Suprapubic skin (tissue), 4 donors: ENCODE data around the gene RBKS. TPM values are rescaled to one million over a fixed set of nuclear protein-coding genes. Genes with fewer than 3 reads are reported as not detected.

ENCODE experiments used
- DNase-seq, 2 donors: peaks; one replicate each; pipeline ENCODE4 v3.0.0-alpha.2; 2019; ENCODE audit warnings: low spot score in 2 of 2
- H3K27ac ChIP-seq: fragments of 200-600 bp; sonication (generic); one replicate; pipeline ENCODE4 v1.5.1; 2019
- H3K27me3 ChIP-seq: fragments of 200-600 bp; sonication (generic); one replicate; pipeline ENCODE4 v1.5.1; 2019
- H3K36me3 ChIP-seq: fragments of 200-600 bp; sonication (generic); one replicate; pipeline ENCODE4 v1.5.1; 2019
- H3K4me1 ChIP-seq: fragments of 200-600 bp; sonication (generic); one replicate; pipeline ENCODE4 v1.5.1; 2019
- H3K4me3 ChIP-seq: fragments of 200-600 bp; sonication (generic); one replicate; pipeline ENCODE4 v1.5.1; 2019; ENCODE audit warnings: mild to moderate bottlenecking
- H3K9me3 ChIP-seq: fragments of 200-600 bp; sonication (generic); one replicate; pipeline ENCODE4 v1.5.1; 2019
- CTCF ChIP-seq, 2 donors: fragments of 200-600 bp in 1 of 2; fragments of 450-650 bp in 1 of 2; sonication (generic) in 1 of 2; IDR thresholded peaks; one replicate each; pipeline ENCODE4 v1.5.1; 2016 to 2019; ENCODE audit warnings: antibody characterized with exemption in 2 of 2, mild to moderate bottlenecking in 1 of 2, moderate library complexity in 1 of 2
- EP300 ChIP-seq: sonication (generic); formaldehyde crosslinking; IDR thresholded peaks from one replicate; pipeline ENCODE4 v1.6.1; 2017; ENCODE audit warnings: antibody characterized with exemption
- POLR2A ChIP-seq, 2 donors: fragments of 450-650 bp; IDR thresholded peaks; one replicate each; pipeline ENCODE4 v1.6.1; 2017; ENCODE audit warnings: antibody characterized with exemption in 2 of 2, mild to moderate bottlenecking in 2 of 2, moderate library complexity in 2 of 2
- POLR2AphosphoS5 ChIP-seq, 3 donors: sonication (generic); formaldehyde crosslinking; IDR thresholded peaks; one replicate each; pipeline ENCODE4 v1.6.1; 2017; ENCODE audit warnings: antibody characterized with exemption in 3 of 3
- WGBS: methylation state at CpG from one replicate; pipeline ENCODE4 v1.1.5; 2018; 5-methylcytosine and 5-hydroxymethylcytosine counted together
- total RNA-seq, 4 donors: library from RNA; depleted of rRNA; stranded (reverse); fragments of >200 nt; gene quantifications; one replicate each; pipeline ENCODE4 v1.1.0, GENCODE V29; 2016

The RBKS gene
- total RNA-seq, 4 donors from 2014 or later: 1.0 to 2.2 (median 1.5) TPM

GRCh38 chr2:27916293-27916995 lies 26.3 kb upstream of the RBKS start:
- TF ChIP-seq POLR2AphosphoS5 (IDR thresholded peaks at IDR 0.05): no peak
- TF ChIP-seq CTCF (IDR thresholded peaks at IDR 0.05): no peak
- no peak for TF ChIP-seq POLR2A (IDR thresholded peaks at IDR 0.05)
- no peak for TF ChIP-seq EP300
- H3K36me3 ChIP-seq: no peaks in the 10 kb centered on the region
- DNase-seq: no peak
- H3K27ac ChIP-seq: peak overlapping the region; percentile 57
- H3K27me3 ChIP-seq: no peaks in the 10 kb centered on the region
- peaks cover 36% of the 10 kb centered on the region for H3K4me1 ChIP-seq
- H3K9me3 ChIP-seq: no peaks in the 10 kb centered on the region
- WGBS: 80% methylated on average over 1 of the region's 1 CpG
- no peak overlapping the region for H3K4me3 ChIP-seq

- H3K36me3 ChIP-seq: no peaks in the 10 kb centered on the region
- no peaks in the 10 kb centered on the region for H3K27me3 ChIP-seq
- no peak for DNase-seq
- H3K4me1 ChIP-seq: peaks cover 36% of the 10 kb centered on the region
- no peaks in the 10 kb centered on the region for H3K9me3 ChIP-seq
- no peak overlapping the region for H3K4me3 ChIP-seq
- TF ChIP-seq EP300 (no peak), POLR2A (IDR thresholded peaks at IDR 0.05) (no peak), CTCF (IDR thresholded peaks at IDR 0.05) (no peak), POLR2AphosphoS5 (IDR thresholded peaks at IDR 0.05) (no peak)
- H3K27ac ChIP-seq: peak overlapping the region; percentile 57
Measured at GRCh38 chr2:27915874-27916273, 25.7 kb upstream of the RBKS start.

DNA sequence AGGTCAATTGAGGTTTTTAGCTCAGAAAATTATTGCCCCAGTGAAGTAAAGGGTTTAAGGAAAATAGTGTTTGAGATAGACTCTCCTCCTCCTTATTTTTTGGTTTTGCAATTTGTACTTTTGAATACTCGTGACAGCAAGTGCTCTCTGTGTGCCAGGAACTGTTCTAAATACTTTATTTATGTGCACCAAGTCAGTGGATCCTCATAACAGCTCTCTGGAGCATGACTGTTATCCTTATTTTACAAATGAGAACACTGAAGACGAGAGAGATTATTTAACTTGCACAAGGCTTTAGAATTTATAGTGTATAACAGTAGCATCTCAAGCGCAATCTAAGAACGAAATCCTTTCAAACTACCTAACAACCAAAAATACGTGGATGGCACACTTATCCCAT lies 25.0 kb upstream of the RBKS start:
- no peaks in the 10 kb centered on the region for H3K36me3 ChIP-seq
- H3K27me3 ChIP-seq: no peaks in the 10 kb centered on the region
- TF ChIP-seq POLR2AphosphoS5 (IDR thresholded peaks at IDR 0.05): peak in 1 of 3 donors; percentile 19
- TF ChIP-seq POLR2A (IDR thresholded peaks at IDR 0.05): no peak
- no peak for TF ChIP-seq CTCF (IDR thresholded peaks at IDR 0.05)
- TF ChIP-seq EP300: no peak
- no peaks in the 10 kb centered on the region for H3K9me3 ChIP-seq
- peaks cover 34% of the 10 kb centered on the region for H3K4me1 ChIP-seq
- H3K27ac ChIP-seq: peak overlapping the region; percentile 59
- H3K4me3 ChIP-seq: no peak overlapping the region
- 42% methylated on average over 5 of the region's 5 CpGs for WGBS
- no peak for DNase-seq

DNA sequence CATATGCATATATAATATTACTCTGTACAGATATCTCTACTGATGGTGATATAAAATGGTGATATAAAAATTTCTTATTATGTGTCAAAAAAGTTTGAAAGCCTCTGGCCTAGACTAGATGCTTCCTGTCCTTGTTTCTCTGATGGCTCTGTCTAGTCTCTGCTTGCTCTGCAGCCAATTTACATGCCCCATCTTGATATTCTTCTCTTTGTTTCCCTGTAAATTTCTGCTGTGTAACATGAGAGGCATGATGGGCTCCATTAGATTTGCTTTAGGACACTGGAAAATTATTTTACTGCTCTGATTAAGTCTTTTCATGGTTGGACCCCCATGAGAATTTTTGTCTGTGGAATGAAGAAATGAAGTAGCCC lies 24.6 kb upstream of the RBKS start:
- H3K27ac ChIP-seq: peak overlapping the region; percentile 59
- no peak overlapping the region for H3K4me3 ChIP-seq
- H3K36me3 ChIP-seq: no peaks in the 10 kb centered on the region
- TF ChIP-seq POLR2A (IDR thresholded peaks at IDR 0.05): no peak
- no peak for TF ChIP-seq EP300
- no peak for TF ChIP-seq POLR2AphosphoS5 (IDR thresholded peaks at IDR 0.05)
- no peak for TF ChIP-seq CTCF (IDR thresholded peaks at IDR 0.05)
- no peaks in the 10 kb centered on the region for H3K9me3 ChIP-seq
- no peaks in the 10 kb centered on the region for H3K27me3 ChIP-seq
- DNase-seq: no peak
- peaks cover 30% of the 10 kb centered on the region for H3K4me1 ChIP-seq

DNA sequence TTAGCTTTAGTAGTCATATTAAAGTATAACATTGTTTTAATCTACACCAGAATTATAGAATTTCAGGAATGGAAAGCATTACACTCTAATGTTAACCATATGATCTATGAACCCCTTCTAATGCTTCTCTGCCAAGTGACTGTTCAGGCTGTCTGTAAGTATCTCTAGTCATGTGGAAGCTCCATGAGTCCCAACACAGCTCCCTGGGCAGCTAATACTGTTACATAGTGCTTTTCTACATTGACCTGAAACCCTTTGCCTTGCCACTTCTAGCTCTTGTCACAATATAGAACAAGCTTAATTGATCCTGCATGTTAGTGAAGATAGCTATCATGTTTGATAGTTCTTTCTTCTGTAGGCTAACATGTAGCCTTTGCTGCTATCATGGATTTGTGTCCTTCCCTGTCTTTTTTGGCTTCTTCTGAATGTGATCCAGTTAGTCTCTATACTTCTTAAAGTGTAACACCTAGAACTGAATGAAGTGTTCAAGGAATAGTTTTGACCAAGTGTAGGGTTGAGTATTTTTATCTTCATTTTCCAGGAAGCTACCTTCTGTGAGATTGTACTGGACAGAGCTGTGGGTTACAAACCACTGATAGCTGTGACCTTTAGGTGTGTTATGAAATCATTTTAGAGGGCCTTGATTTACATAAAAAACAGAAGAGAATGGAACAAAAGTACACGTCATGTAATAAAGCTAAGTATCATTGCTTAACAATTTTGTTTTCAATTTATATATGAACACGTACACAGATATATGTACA lies 24.0 kb upstream of the RBKS start:
- no peaks in the 10 kb centered on the region for H3K9me3 ChIP-seq
- H3K36me3 ChIP-seq: no peaks in the 10 kb centered on the region
- peak overlapping the region; percentile 59 for H3K27ac ChIP-seq
- TF ChIP-seq POLR2AphosphoS5 (IDR thresholded peaks at IDR 0.05): no peak
- no peak for TF ChIP-seq EP300
- no peak for DNase-seq
- 89% methylated on average over 2 of the region's 2 CpGs for WGBS
- no peaks in the 10 kb centered on the region for H3K27me3 ChIP-seq
- H3K4me1 ChIP-seq: peaks cover 29% of the 10 kb centered on the region
- no peak overlapping the region for H3K4me3 ChIP-seq
